Smooth muscle cell (in vitro differentiated cells): ENCODE measurements around the gene SLC17A1. TPM values are rescaled to one million over a fixed set of nuclear protein-coding genes. Genes with fewer than 3 reads are reported as not detected.

ENCODE experiments used
- DNase-seq: peaks from one replicate; lab custom pipeline; 2025; ENCODE audit not compliant: unreplicated experiment; lab: John Stamatoyannopoulos, UW
- H2AFZ ChIP-seq: fragments of 200-600 bp; sonication (generic); 2 replicates; pipeline ENCODE4 v1.6.0; 2016; ENCODE audit warnings: antibody characterized with exemption, low read depth, mild to moderate bottlenecking
- H3F3A ChIP-seq: fragments of 200-600 bp; sonication (generic); 2 replicates; pipeline ENCODE4 v1.6.0; 2017; ENCODE audit warnings: antibody characterized with exemption, low read depth
- H3K27ac ChIP-seq: fragments of 200-600 bp; sonication (generic); 2 replicates; pipeline ENCODE4 v1.5.1; 2016; ENCODE audit warnings: low read depth, mild to moderate bottlenecking
- H3K27me3 ChIP-seq: fragments of 200-600 bp; sonication (generic); 2 replicates; pipeline ENCODE4 v1.6.1; 2016; ENCODE audit warnings: low read depth, mild to moderate bottlenecking
- H3K36me3 ChIP-seq: fragments of 200-600 bp; sonication (generic); 2 replicates; pipeline ENCODE4 v1.5.1; 2016; ENCODE audit warnings: low read depth
- H3K4me1 ChIP-seq: fragments of 200-600 bp; sonication (generic); 2 replicates; pipeline ENCODE4 v1.5.1; 2016; ENCODE audit warnings: low read depth
- H3K4me2 ChIP-seq: fragments of 200-600 bp; sonication (generic); 2 replicates; pipeline ENCODE4 v1.6.0; 2016; ENCODE audit warnings: mild to moderate bottlenecking
- H3K4me3 ChIP-seq: fragments of 200-600 bp; sonication (generic); 2 replicates; pipeline ENCODE4 v1.5.1; 2016; ENCODE audit warnings: mild to moderate bottlenecking
- H3K79me2 ChIP-seq: fragments of 200-600 bp; sonication (generic); 2 replicates; pipeline ENCODE4 v1.6.0; 2016; ENCODE audit warnings: low read depth, mild to moderate bottlenecking
- H3K9ac ChIP-seq: fragments of 200-600 bp; sonication (generic); 2 replicates; pipeline ENCODE4 v1.6.0; 2016; ENCODE audit warnings: low read depth
- H3K9me3 ChIP-seq: fragments of 200-600 bp; sonication (generic); replicated peaks from 2 replicates; pipeline ENCODE4 v1.5.1; 2016; ENCODE audit warnings: low read depth
- H4K20me1 ChIP-seq: fragments of 200-600 bp; sonication (generic); 2 replicates; pipeline ENCODE4 v1.6.0; 2016; ENCODE audit warnings: low read depth
- WGBS: methylation state at CpG from one replicate; pipeline ENCODE4 v1.1.7; 2016; ENCODE audit warnings: low lambda C conversion rate; 5-methylcytosine and 5-hydroxymethylcytosine counted together
- polyA plus RNA-seq: library from polyadenylated mRNA; unstranded; fragments of >200 nt; fragmentation: Nextera tagmentation; extraction: Ambion mirVana; gene quantifications from 2 replicates; pipeline ENCODE4 v1.2.1, GENCODE V29; 2016
- total RNA-seq: library from RNA; depleted of rRNA; stranded (reverse); fragments of >200 nt; gene quantifications from 2 replicates; pipeline ENCODE4 v1.2.3, GENCODE V29; 2014
- TF ChIP-seq, protein P1 (sequence below): fragments of 200-600 bp; sonication (generic); IDR thresholded peaks from 2 replicates; pipeline ENCODE4 v1.5.1; 2017; ENCODE audit warnings: borderline replicate concordance, mild to moderate bottlenecking, antibody characterized with exemption; ENCODE audit not compliant: insufficient read depth, poor library complexity, severe bottlenecking

The SLC17A1 gene
- total and polyA plus RNA-seq, 2 experiments from 2014 or later, result not detected

GRCh38 chr6:25834950-25835349, 3.1 kb upstream of the SLC17A1 start:
- Histone ChIP-seq H3K27me3 (peaks cover 5% of the 10 kb centered on the region), H2AFZ (no peak overlapping the region), H3K4me3 (no peak overlapping the region), H3K4me2 (no peak overlapping the region), H3F3A (no peaks in the 10 kb centered on the region), H3K36me3 (no peaks in the 10 kb centered on the region), H3K9me3 (no peaks in the 10 kb centered on the region), H3K4me1 (no peaks in the 10 kb centered on the region), H3K27ac (no peak overlapping the region), H3K79me2 (no peaks in the 10 kb centered on the region), H4K20me1 (no peaks in the 10 kb centered on the region), H3K9ac (no peak overlapping the region)
- WGBS, result 92% methylated on average over 1 of the region's 1 CpG
- TF ChIP-seq, protein P1, sequence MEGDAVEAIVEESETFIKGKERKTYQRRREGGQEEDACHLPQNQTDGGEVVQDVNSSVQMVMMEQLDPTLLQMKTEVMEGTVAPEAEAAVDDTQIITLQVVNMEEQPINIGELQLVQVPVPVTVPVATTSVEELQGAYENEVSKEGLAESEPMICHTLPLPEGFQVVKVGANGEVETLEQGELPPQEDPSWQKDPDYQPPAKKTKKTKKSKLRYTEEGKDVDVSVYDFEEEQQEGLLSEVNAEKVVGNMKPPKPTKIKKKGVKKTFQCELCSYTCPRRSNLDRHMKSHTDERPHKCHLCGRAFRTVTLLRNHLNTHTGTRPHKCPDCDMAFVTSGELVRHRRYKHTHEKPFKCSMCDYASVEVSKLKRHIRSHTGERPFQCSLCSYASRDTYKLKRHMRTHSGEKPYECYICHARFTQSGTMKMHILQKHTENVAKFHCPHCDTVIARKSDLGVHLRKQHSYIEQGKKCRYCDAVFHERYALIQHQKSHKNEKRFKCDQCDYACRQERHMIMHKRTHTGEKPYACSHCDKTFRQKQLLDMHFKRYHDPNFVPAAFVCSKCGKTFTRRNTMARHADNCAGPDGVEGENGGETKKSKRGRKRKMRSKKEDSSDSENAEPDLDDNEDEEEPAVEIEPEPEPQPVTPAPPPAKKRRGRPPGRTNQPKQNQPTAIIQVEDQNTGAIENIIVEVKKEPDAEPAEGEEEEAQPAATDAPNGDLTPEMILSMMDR, result no peak
- DNase-seq, result no peak

DNA sequence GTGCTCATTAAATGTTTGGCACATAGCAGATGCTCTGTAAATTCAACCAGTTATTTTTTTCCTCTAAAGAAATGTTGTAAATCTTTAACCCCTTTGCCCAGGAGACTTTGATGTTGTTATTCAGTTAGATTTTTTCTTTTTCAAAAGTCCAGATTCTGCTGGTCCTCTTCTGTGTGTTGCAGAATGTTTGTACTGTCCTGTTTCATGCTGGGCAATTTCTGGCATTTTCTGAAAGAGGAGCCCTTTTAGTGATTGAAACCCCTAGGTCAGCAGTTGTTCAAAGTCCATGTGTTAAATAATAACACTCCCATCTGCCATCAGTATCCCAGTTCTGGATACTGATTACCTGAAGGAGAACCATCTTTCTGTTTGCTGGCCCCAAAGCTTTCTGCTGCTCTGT, 1.3 kb upstream of the SLC17A1 start:
- no peak overlapping the region for H3K4me3 ChIP-seq
- H3K79me2 ChIP-seq, result no peaks in the 10 kb centered on the region
- no peaks in the 10 kb centered on the region for H3F3A ChIP-seq
- H3K9ac ChIP-seq, result no peak overlapping the region
- TF ChIP-seq, protein P1, result no peak
- H3K4me2 ChIP-seq, result no peak overlapping the region
- no peak overlapping the region for H2AFZ ChIP-seq
- no peaks in the 10 kb centered on the region for H3K9me3 ChIP-seq
- H3K36me3 ChIP-seq, result no peaks in the 10 kb centered on the region
- H3K27me3 ChIP-seq, result peaks cover 5% of the 10 kb centered on the region
- no peak overlapping the region for H3K27ac ChIP-seq
- no peak for DNase-seq
- no peaks in the 10 kb centered on the region for H3K4me1 ChIP-seq
- H4K20me1 ChIP-seq, result no peaks in the 10 kb centered on the region

DNA sequence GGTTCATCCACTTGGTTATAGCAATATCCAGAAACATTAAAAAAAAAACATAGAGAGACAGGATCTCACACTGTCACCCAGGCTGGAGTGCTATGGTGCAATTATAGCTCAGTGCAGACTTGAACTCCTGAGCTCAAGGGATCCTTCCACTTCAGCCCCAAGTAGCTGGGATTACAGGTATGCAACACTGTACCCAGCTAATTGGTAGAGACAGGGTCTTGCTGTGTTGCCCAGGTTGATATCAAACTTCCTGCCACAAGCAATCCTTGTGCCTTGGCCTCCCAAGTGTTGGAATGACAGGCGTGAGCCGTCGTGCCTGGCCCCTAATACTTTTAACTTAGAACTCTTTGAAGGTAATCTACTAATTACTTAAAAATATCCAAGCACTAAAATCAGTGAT, 818 bp upstream of the SLC17A1 start:
- no peak overlapping the region for H2AFZ ChIP-seq
- no peaks in the 10 kb centered on the region for H4K20me1 ChIP-seq
- no peaks in the 10 kb centered on the region for H3F3A ChIP-seq
- H3K4me1 ChIP-seq, result no peaks in the 10 kb centered on the region
- H3K36me3 ChIP-seq, result no peaks in the 10 kb centered on the region
- H3K27ac ChIP-seq, result no peak overlapping the region
- no peak for DNase-seq
- no peak overlapping the region for H3K4me3 ChIP-seq
- no peaks in the 10 kb centered on the region for H3K79me2 ChIP-seq
- no peaks in the 10 kb centered on the region for H3K9me3 ChIP-seq
- 92% methylated on average over 3 of the region's 3 CpGs for WGBS
- TF ChIP-seq, protein P1, result no peak
- peaks cover 5% of the 10 kb centered on the region for H3K27me3 ChIP-seq
- no peak overlapping the region for H3K4me2 ChIP-seq
- no peak overlapping the region for H3K9ac ChIP-seq

DNA sequence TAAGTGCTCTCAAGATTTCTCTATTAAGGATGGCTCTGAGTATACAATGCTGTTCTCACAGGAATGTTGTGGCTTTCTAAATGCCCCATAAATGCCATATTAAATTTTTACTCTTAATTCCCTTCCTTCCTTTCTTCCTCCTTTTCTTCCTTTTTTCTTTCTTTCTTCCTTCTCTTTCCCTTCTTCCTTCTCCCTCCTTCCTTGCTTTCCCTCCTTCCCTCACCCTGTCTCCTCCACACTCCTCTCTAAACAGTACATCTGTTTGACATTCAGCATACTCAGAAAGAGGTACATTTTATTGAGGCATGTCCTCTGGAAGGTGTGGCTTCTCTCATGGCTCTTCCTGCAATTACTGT, 433 bp upstream of the SLC17A1 start:
- Histone ChIP-seq H4K20me1 (no peaks in the 10 kb centered on the region), H3F3A (no peaks in the 10 kb centered on the region), H3K9me3 (no peaks in the 10 kb centered on the region), H3K27me3 (peaks cover 5% of the 10 kb centered on the region), H3K4me2 (no peak overlapping the region), H3K9ac (no peak overlapping the region), H2AFZ (no peak overlapping the region), H3K79me2 (no peaks in the 10 kb centered on the region), H3K4me1 (no peaks in the 10 kb centered on the region), H3K36me3 (no peaks in the 10 kb centered on the region), H3K4me3 (no peak overlapping the region), H3K27ac (no peak overlapping the region)
- TF ChIP-seq, protein P1, result no peak
- DNase-seq, result no peak
